C4-2B (cell line): ENCODE results near the gene UGT2A3.

Source experiments
- CTCF ChIP-seq: fragments of 450-650 bp; conservative IDR thresholded peaks from 2 replicates; pipeline ENCODE4 v1.5.1; 2017; ENCODE audit warnings: mild to moderate bottlenecking
- ZFX ChIP-seq: fragments of 450-650 bp; IDR thresholded peaks from 2 replicates; pipeline ENCODE4 v1.6.1; 2017

- TF ChIP-seq CTCF (no peak), ZFX (no peak)
These were observed 11.3 kb upstream of the UGT2A3 start for GRCh38 chr4:68962868-68963267.
